Smooth muscle cell (in vitro differentiated cells): Measurements from ENCODE around the gene CLEC7A. TPM values are rescaled to one million over a fixed set of nuclear protein-coding genes. Genes with fewer than 3 reads are reported as not detected.

Experiments
- DNase-seq: peaks from one replicate; lab custom pipeline; 2025; ENCODE audit not compliant: unreplicated experiment; lab: John Stamatoyannopoulos, UW
- H2AFZ ChIP-seq: fragments of 200-600 bp; sonication (generic); 2 replicates; pipeline ENCODE4 v1.6.0; 2016; ENCODE audit warnings: antibody characterized with exemption, low read depth, mild to moderate bottlenecking
- H3F3A ChIP-seq: fragments of 200-600 bp; sonication (generic); 2 replicates; pipeline ENCODE4 v1.6.0; 2017; ENCODE audit warnings: antibody characterized with exemption, low read depth
- H3K27ac ChIP-seq: fragments of 200-600 bp; sonication (generic); 2 replicates; pipeline ENCODE4 v1.5.1; 2016; ENCODE audit warnings: low read depth, mild to moderate bottlenecking
- H3K27me3 ChIP-seq: fragments of 200-600 bp; sonication (generic); 2 replicates; pipeline ENCODE4 v1.6.1; 2016; ENCODE audit warnings: low read depth, mild to moderate bottlenecking
- H3K36me3 ChIP-seq: fragments of 200-600 bp; sonication (generic); 2 replicates; pipeline ENCODE4 v1.5.1; 2016; ENCODE audit warnings: low read depth
- H3K4me1 ChIP-seq: fragments of 200-600 bp; sonication (generic); 2 replicates; pipeline ENCODE4 v1.5.1; 2016; ENCODE audit warnings: low read depth
- H3K4me2 ChIP-seq: fragments of 200-600 bp; sonication (generic); 2 replicates; pipeline ENCODE4 v1.6.0; 2016; ENCODE audit warnings: mild to moderate bottlenecking
- H3K4me3 ChIP-seq: fragments of 200-600 bp; sonication (generic); 2 replicates; pipeline ENCODE4 v1.5.1; 2016; ENCODE audit warnings: mild to moderate bottlenecking
- H3K79me2 ChIP-seq: fragments of 200-600 bp; sonication (generic); 2 replicates; pipeline ENCODE4 v1.6.0; 2016; ENCODE audit warnings: low read depth, mild to moderate bottlenecking
- H3K9ac ChIP-seq: fragments of 200-600 bp; sonication (generic); 2 replicates; pipeline ENCODE4 v1.6.0; 2016; ENCODE audit warnings: low read depth
- H3K9me3 ChIP-seq: fragments of 200-600 bp; sonication (generic); replicated peaks from 2 replicates; pipeline ENCODE4 v1.5.1; 2016; ENCODE audit warnings: low read depth
- H4K20me1 ChIP-seq: fragments of 200-600 bp; sonication (generic); 2 replicates; pipeline ENCODE4 v1.6.0; 2016; ENCODE audit warnings: low read depth
- WGBS: methylation state at CpG from one replicate; pipeline ENCODE4 v1.1.7; 2016; ENCODE audit warnings: low lambda C conversion rate; 5-methylcytosine and 5-hydroxymethylcytosine counted together
- polyA plus RNA-seq: library from polyadenylated mRNA; unstranded; fragments of >200 nt; fragmentation: Nextera tagmentation; extraction: Ambion mirVana; gene quantifications from 2 replicates; pipeline ENCODE4 v1.2.1, GENCODE V29; 2016
- total RNA-seq: library from RNA; depleted of rRNA; stranded (reverse); fragments of >200 nt; gene quantifications from 2 replicates; pipeline ENCODE4 v1.2.3, GENCODE V29; 2014
- TF ChIP-seq, protein P1 (sequence below): fragments of 200-600 bp; sonication (generic); IDR thresholded peaks from 2 replicates; pipeline ENCODE4 v1.5.1; 2017; ENCODE audit warnings: borderline replicate concordance, mild to moderate bottlenecking, antibody characterized with exemption; ENCODE audit not compliant: insufficient read depth, poor library complexity, severe bottlenecking

Gene CLEC7A
- total and polyA plus RNA-seq, 2 experiments from 2014 or later: 0.27 TPM; not detected in 1

- Histone ChIP-seq H4K20me1 (no peaks in the 10 kb centered on the region), H3K79me2 (no peaks in the 10 kb centered on the region), H3K27ac (no peak overlapping the region), H3K4me1 (no peaks in the 10 kb centered on the region), H3F3A (no peaks in the 10 kb centered on the region), H3K9me3 (no peaks in the 10 kb centered on the region), H3K9ac (no peak overlapping the region), H3K27me3 (no peaks in the 10 kb centered on the region), H2AFZ (no peak overlapping the region), H3K36me3 (no peaks in the 10 kb centered on the region), H3K4me2 (no peak overlapping the region), H3K4me3 (no peak overlapping the region)
- TF ChIP-seq, protein P1, sequence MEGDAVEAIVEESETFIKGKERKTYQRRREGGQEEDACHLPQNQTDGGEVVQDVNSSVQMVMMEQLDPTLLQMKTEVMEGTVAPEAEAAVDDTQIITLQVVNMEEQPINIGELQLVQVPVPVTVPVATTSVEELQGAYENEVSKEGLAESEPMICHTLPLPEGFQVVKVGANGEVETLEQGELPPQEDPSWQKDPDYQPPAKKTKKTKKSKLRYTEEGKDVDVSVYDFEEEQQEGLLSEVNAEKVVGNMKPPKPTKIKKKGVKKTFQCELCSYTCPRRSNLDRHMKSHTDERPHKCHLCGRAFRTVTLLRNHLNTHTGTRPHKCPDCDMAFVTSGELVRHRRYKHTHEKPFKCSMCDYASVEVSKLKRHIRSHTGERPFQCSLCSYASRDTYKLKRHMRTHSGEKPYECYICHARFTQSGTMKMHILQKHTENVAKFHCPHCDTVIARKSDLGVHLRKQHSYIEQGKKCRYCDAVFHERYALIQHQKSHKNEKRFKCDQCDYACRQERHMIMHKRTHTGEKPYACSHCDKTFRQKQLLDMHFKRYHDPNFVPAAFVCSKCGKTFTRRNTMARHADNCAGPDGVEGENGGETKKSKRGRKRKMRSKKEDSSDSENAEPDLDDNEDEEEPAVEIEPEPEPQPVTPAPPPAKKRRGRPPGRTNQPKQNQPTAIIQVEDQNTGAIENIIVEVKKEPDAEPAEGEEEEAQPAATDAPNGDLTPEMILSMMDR: no peak
- 92% methylated on average over 5 of the region's 5 CpGs for WGBS
- no peak for DNase-seq
Observed at GRCh38 chr12:10147714-10148403, 17.9 kb upstream of the CLEC7A start.

DNA sequence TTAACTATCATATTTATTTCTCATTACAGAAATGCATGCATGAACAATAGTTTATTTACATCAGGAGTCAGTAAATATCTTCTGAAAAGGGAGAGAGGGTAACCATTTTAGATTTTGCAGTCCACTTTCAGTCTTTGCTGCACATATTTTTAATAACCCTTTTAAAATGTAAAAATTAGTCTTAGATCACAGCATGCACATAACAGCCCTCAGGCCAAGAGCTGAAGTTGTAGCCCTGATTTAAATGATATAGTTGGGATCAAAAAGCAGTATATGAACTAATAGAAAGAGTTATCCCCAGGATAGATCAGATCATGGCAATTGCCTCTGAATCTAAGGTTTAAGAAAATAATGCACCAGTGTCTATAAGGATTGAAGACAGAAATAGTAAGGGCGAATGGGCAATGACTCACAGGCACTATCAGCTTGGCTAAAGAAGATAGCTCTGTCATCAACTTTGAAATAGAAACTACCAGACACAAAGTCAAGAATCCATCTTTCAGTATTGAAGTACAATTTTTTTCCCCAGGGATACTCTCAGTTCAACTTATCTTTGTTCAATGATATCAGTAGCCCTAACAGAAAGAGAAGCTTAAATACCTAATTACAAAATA, 13.1 kb upstream of the CLEC7A start:
- Histone ChIP-seq H3K4me2 (peak overlapping the region; percentile 45), H2AFZ (no peak overlapping the region), H3K27me3 (no peaks in the 10 kb centered on the region), H3K9ac (no peak overlapping the region), H3K4me3 (no peak overlapping the region), H3K27ac (peak overlapping the region; percentile 12), H3K4me1 (no peaks in the 10 kb centered on the region), H3K9me3 (no peaks in the 10 kb centered on the region), H4K20me1 (no peaks in the 10 kb centered on the region), H3K79me2 (no peaks in the 10 kb centered on the region), H3K36me3 (no peaks in the 10 kb centered on the region), H3F3A (no peaks in the 10 kb centered on the region)
- DNase-seq: no peak
- TF ChIP-seq, protein P1: no peak
- WGBS: 0% methylated on average over 1 of the region's 1 CpG

DNA sequence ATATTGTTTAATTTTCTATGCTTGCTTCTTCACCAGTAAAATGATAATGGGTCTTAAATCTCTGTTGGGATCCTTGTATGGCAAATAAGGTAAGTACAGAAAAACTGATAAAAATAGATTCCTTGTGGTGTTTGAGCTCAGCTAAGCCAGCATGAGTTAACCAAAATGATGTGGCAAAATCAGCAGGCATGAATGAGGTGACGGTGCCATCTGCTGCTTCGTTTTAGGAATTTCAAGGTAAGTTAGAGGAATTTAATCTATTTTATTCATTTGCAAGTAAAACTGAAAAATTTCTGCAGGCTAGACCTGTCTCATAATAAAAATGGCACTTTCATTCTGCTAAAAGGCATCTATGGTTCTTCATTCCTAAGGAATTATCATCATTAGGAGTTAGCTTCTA, 10.0 kb upstream of the CLEC7A start:
- H3K9me3 ChIP-seq: no peaks in the 10 kb centered on the region
- DNase-seq: no peak
- no peaks in the 10 kb centered on the region for H4K20me1 ChIP-seq
- no peaks in the 10 kb centered on the region for H3F3A ChIP-seq
- no peaks in the 10 kb centered on the region for H3K27me3 ChIP-seq
- H3K9ac ChIP-seq: no peak overlapping the region
- TF ChIP-seq, protein P1: peak; percentile 61
- H3K27ac ChIP-seq: no peak overlapping the region
- no peaks in the 10 kb centered on the region for H3K79me2 ChIP-seq
- no peak overlapping the region for H3K4me2 ChIP-seq
- H3K4me3 ChIP-seq: no peak overlapping the region
- 25% methylated on average over 2 of the region's 2 CpGs for WGBS
- no peak overlapping the region for H2AFZ ChIP-seq
- H3K4me1 ChIP-seq: no peaks in the 10 kb centered on the region
- H3K36me3 ChIP-seq: no peaks in the 10 kb centered on the region

GRCh38 chr12:10136637-10137205, 6.7 kb upstream of the CLEC7A start:
- no peak overlapping the region for H2AFZ ChIP-seq
- no peak for DNase-seq
- H4K20me1 ChIP-seq: no peaks in the 10 kb centered on the region
- H3K4me1 ChIP-seq: no peaks in the 10 kb centered on the region
- 83% methylated on average over 13 of the region's 13 CpGs for WGBS
- no peak overlapping the region for H3K27ac ChIP-seq
- no peak overlapping the region for H3K4me2 ChIP-seq
- peaks cover 6% of the 10 kb centered on the region for H3K27me3 ChIP-seq
- no peaks in the 10 kb centered on the region for H3K36me3 ChIP-seq
- TF ChIP-seq, protein P1: no peak
- no peaks in the 10 kb centered on the region for H3K79me2 ChIP-seq
- no peak overlapping the region for H3K9ac ChIP-seq
- H3K4me3 ChIP-seq: no peak overlapping the region
- H3F3A ChIP-seq: peaks cover 7% of the 10 kb centered on the region
- no peaks in the 10 kb centered on the region for H3K9me3 ChIP-seq
